WERI-Rb-1 (cell line): ENCODE measurements around the gene NDUFB7.
"Not testable (repeated sequence)": the region's sequence is repeated elsewhere in the genome, so short reads cannot be mapped to it uniquely, and the experiment has no call there.

ENCODE experiments used
- DNase-seq: peaks from one replicate; pipeline ENCODE4 v3.0.0-alpha.2; 2020
- H3K27ac ChIP-seq: fragments of 250-450 bp; sonication (Bioruptor Pico); 2 replicates; pipeline ENCODE4 v1.5.1; 2020; ENCODE audit warnings: mild to moderate bottlenecking, moderate library complexity
- H3K27me3 ChIP-seq: fragments of 250-450 bp; sonication (Bioruptor Pico); 2 replicates; pipeline ENCODE4 v1.5.1; 2021; ENCODE audit warnings: mild to moderate bottlenecking, low read depth, moderate library complexity; ENCODE audit not compliant: insufficient read depth, severe bottlenecking
- H3K36me3 ChIP-seq: fragments of 250-450 bp; sonication (Bioruptor Pico); 2 replicates; pipeline ENCODE4 v1.5.1; 2020; ENCODE audit warnings: mild to moderate bottlenecking, moderate library complexity
- H3K4me3 ChIP-seq: 2 replicates; pipeline ENCODE4 v1.5.1; 2011; ENCODE audit warnings: low read depth, mild to moderate bottlenecking, control low read depth, low read length
- H3K9me3 ChIP-seq: fragments of 250-450 bp; sonication (Bioruptor Pico); 2 replicates; pipeline ENCODE4 v1.5.1; 2021; ENCODE audit warnings: mild to moderate bottlenecking, moderate library complexity; ENCODE audit not compliant: severe bottlenecking
- CTCF ChIP-seq: IDR thresholded peaks from 2 replicates; pipeline ENCODE4 v1.5.1; 2011; ENCODE audit warnings: low read depth, mild to moderate bottlenecking, control low read depth, inconsistent platforms, low read length

The NDUFB7 gene

GRCh38 chr19:14553042-14553938, 18.6 kb downstream of the NDUFB7 start:
- H3K27me3 ChIP-seq = no peaks in the 10 kb centered on the region
- H3K4me3 ChIP-seq = no peak overlapping the region
- H3K9me3 ChIP-seq = no peaks in the 10 kb centered on the region
- H3K36me3 ChIP-seq = peaks cover 19% of the 10 kb centered on the region
- no peak for TF ChIP-seq CTCF
- no peak overlapping the region for H3K27ac ChIP-seq
- DNase-seq = no peak

GRCh38 chr19:14552006-14552360, 19.9 kb downstream of the NDUFB7 start:
- peaks cover 16% of the 10 kb centered on the region for H3K36me3 ChIP-seq
- not testable (repeated sequence) for H3K9me3 ChIP-seq, H3K4me3 ChIP-seq, H3K27ac ChIP-seq, DNase-seq, H3K27me3 ChIP-seq

- H3K36me3 ChIP-seq = peaks cover 16% of the 10 kb centered on the region
- not testable (repeated sequence) for H3K4me3 ChIP-seq, H3K9me3 ChIP-seq, H3K27ac ChIP-seq, H3K27me3 ChIP-seq
- peak; percentile 50 for DNase-seq
- TF ChIP-seq CTCF = peak; percentile 62; the same call in 1 of the 2 replicates
These were observed 20.5 kb downstream of the NDUFB7 start for GRCh38 chr19:14551134-14552005.

- Histone ChIP-seq H3K9me3 (no peaks in the 10 kb centered on the region), H3K27me3 (no peaks in the 10 kb centered on the region), H3K27ac (no peak overlapping the region), H3K36me3 (peaks cover 20% of the 10 kb centered on the region), H3K4me3 (no peak overlapping the region)
- no peak for TF ChIP-seq CTCF
- no peak for DNase-seq
These were observed 21.6 kb downstream of the NDUFB7 start for GRCh38 chr19:14550201-14550754.

GRCh38 chr19:14545716-14546082, 26.2 kb downstream of the NDUFB7 start:
- H3K9me3 ChIP-seq = no peaks in the 10 kb centered on the region
- H3K27ac ChIP-seq = no peak overlapping the region
- no peaks in the 10 kb centered on the region for H3K27me3 ChIP-seq
- peaks cover 23% of the 10 kb centered on the region for H3K36me3 ChIP-seq
- no peak for DNase-seq
- TF ChIP-seq CTCF = no peak
- H3K4me3 ChIP-seq = no peak overlapping the region
